NOMO-1 treated with DMSO at 0.1 percent for 48 hours (cell line): ENCODE data around the gene CRHBP.
"Not testable (repeated sequence)": the region's sequence is repeated elsewhere in the genome, so short reads cannot be mapped to it uniquely, and the experiment has no call there.

ENCODE experiments used
- DNase-seq: peaks from one replicate; lab custom pipeline; 2025; ENCODE audit not compliant: unreplicated experiment; lab: John Stamatoyannopoulos, UW

CRHBP gene, protein sequence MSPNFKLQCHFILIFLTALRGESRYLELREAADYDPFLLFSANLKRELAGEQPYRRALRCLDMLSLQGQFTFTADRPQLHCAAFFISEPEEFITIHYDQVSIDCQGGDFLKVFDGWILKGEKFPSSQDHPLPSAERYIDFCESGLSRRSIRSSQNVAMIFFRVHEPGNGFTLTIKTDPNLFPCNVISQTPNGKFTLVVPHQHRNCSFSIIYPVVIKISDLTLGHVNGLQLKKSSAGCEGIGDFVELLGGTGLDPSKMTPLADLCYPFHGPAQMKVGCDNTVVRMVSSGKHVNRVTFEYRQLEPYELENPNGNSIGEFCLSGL

DNA sequence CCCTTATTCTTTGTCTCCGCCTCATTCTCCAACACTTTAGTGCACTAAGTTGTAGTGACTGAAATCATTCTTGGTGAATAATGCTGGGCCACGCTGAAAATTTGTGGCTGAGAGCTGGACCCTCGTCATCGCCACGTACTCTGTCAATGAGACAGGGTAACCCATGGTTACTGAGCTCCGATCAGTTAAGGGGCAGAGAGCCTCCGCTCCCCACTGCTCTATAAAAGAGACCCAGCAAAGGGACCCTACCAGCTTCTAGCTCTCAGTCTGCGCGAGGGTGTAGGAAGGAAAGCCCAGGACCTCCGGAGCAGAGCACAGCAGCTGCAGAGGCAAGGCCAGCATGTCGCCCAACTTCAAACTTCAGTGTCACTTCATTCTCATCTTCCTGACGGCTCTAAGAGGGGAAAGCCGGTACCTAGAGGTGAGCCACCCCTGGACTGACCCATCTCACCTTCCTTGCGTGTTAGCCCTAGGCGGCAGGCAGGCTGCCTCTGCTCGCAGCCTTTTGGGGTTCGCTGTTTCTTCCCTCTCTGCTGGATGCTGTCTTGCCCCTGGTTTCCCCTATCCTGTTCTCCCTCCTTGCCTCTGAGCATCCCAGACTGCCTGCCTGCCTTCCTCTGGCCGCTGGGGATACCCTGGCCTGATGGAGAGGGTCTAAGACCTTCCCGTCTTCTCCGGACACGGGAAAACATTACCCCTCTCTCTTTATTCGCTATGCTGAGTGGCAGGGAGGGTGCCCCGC, at the start of gene CRHBP:
Gene CRHBP, plus strand, starts transcription at position 251 of the 742 bp plus-strand sequence. Its CDS starts 90 bp downstream, at position 341.
- DNase-seq = no peak

DNA sequence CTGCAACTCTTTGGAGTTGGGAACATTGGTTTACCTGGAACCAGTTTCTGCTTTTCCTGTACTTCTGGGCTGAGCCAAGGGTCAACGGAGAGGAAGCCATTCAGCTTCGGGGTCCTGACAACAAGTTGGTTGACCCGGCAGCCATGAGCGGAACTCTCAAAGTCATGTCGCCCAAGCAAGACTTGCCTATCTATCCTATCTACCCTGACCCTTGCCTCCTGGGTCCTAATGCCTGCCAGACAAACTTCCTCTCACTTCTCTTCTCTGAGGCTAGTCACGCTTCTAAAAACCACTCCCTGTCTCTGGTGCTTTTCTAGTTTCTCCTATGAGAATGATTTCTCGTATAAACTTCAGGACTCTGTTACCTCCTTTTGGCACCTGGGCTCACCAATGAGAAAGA, 44.7 kb upstream of the CRHBP start:
- no peak for DNase-seq

DNA sequence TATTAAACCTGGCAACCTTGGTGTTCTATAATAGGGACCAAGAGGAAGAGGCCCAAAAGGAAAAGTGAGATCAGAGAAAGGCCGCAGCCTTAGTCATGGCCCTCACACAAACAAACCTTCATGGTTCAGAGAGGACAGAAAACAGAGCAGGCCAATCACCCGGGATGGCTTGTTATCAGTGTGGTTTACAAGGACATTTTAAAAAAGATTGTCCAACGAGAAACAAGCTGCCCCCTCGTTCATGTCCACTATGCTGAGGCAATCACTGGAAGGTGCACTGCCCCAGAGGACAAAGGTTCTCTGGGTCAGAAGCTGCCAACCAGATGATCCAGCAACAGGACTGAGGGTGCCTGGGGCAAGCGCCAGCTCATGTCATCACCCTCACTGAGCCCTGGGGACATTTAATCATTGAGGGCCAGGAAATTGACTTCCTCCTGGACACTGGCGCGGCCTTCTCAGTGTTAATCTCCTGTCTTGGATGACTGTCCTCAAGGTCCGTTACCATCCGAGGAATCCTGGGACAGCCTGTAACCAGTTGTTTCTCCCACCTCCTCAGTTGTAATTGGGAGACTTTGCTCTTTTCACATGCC, 42.4 kb upstream of the CRHBP start:
- not testable (repeated sequence) for DNase-seq

DNA sequence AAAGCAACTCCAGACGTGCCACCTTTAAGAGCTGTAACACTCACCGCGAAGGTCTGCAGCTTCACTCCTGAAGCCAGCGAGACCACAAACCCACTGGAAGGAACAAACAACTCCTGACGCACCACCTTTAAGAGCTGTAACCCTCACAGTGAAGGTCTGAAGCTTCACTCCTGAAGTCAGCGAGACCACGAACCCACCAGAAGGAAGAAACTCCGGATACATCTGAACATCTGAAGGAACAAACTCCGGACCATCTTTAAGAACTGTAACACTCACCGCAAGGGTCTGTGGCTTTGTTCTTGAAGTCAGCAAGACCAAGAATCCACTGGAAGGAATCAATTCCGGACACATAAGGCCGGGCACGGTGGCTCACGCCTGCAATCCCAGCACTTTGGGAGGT, 38.2 kb upstream of the CRHBP start:
- DNase-seq = not testable (repeated sequence)

DNA sequence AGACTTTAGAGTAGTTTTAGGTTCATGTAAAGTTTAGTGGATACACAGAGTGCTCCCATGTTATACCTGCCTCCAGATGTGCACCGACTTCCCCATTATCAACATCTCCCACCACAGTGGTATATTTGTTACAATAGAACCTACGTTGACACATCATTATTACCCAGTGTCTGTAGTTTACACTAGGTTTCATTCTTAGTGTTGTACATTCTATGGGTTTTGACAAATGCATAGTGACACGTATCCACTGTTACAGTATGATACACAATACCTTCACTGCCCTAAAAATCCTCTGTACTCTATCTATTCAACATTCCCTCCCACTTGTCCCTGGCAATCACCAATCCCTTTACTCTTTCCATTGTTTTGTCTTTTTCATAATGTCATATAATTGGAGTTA, 34.3 kb upstream of the CRHBP start:
- DNase-seq = no peak

DNA sequence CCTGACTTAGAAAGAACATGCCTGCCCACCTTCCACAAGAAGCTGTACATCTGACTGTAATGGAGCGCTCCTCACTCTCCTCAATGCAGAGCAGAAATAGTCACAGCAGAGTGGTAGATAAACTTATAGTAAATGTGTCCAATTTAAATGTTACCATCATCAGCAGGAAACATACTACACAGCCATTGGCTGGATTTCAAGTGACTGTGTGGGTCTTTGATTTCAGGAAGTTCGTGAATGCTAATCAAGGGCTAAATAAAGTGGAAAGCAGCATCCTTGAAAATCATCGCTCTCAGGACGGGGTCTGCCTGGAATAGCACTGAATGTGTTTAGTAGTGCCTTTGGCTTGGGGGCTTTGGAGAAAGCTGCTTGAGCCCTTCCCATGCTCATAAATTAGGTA, 32.4 kb upstream of the CRHBP start:
- DNase-seq = no peak

DNA sequence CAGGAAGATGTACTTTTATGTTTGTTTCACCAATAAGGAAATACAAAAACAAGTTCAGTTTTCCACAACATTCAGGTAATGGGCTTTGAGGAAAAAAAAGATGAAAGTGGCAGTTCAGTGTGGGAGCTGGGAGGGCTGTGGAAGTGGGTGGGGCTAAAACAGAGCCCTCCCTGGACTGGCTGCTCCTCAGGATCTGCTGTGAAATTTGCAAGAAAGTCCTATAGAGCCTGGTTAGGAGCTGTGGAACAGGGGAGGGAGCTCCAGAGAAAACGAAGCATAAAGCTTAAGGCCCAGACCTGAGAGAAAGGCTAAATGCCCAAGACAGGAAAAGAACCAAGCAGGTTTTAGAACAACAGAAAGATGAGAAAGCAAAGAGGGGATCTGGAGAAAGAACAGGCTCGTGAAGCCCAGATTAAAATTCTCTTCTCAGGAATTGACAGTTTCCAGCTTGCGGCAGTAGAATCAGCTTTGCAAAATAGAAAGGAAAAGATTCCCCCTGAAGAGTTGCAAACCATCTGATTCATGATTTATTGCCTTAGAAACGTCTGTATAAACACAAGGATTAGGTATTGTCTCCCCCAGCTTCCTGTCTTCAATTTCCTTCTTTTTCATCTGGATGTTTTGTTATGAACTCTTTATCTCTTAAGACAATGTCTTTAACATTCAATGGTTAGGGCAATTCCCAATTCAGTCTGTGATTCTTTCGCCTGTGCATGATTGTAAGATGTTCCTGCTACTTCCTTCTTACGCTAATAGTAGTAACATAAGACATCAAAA, 26.3 kb upstream of the CRHBP start:
- DNase-seq = no peak

DNA sequence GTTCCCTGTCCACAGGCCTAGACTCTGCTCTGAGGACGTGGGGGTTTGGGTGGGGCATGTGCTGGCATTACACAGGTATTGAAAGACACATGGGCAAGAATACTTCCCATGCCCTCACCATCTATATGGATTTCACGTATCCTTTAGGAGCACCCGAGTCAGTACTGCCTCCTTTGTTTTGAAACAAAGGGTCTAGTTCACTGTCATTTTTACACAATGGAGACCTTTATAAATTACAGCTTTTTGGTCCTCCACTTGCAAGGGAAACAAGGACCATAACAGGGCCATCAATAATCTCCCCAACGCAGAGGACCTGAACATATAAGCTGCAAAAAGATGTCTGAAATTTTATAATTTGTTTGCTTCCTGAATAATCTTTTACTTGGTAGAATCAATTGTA, 24.9 kb upstream of the CRHBP start:
- no peak for DNase-seq

DNA sequence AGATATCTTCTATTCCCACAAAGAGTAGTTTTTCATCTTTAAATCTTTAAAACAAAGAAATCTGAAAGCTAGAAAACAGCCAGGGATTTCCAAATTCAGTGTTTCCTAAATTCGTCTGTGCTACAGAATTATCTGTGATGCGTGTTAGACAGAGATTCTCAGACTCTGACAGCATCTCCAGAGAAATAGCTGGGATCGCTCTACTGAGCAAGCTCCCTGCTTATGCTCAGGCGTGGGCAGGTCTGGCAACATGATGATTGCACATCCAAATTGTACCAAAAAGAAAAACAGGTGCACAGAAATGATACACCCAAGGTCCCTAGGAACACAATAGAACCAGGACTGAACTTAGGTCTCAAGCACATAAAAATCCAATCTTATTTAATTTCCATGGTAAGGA, 22.8 kb upstream of the CRHBP start:
- no peak for DNase-seq

DNA sequence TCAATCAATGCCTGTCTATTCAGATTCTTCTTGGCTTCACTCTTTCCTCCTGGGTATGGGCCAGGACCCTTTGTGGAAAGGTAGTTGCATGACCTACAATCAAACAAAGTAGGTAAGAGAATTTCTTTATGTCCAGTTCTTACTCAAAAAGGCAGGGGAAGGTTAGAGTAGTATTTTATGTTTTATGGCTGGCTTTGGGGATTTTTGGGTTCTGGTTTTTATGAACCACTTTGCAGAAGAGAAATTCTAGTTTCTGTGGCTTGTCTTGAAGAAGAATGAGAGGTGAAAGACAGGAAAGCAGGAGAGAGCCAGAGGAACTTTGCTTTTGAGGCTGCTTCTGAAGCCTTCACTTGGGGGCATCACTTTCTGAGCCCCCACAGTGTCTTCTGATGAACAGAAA, 14.7 kb upstream of the CRHBP start:
- DNase-seq = no peak

DNA sequence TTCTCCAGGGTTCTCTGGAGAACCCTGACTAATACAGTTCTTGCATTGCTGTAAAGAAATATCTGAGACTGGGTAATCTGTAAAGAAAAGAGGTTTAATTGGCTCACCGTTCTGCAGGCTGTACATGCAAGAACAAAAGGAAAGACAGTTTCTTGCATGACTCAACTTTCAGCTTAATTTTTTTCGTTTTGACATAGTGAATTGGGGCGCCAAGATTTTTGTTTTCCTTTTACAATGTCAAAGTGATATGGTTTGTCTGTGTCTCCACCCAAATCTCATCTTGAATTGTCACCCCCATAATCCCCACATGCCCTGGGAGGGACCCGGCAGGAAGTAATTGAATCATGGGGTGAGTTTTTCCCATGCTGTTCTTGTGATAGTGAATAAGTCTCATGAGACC, 11.8 kb upstream of the CRHBP start:
- no peak for DNase-seq

DNA sequence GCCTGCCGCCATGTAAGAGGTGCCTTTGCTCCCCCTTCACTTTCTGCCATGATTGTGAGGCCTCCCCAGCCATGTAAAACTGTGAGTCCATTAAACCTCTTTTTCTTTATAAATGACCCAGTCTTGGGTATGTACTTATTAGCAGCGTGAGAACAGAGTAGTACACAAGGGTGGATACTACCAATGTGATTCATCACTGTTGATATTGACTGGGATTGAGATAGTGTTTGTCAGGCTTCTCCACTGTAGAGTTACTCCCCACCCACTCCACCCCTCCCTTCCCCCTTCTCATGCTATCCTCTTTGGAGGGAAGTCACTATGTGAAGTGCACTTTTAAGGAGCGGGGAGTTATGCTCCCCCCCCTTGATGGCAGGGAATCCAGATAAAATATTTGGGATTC, 11.4 kb upstream of the CRHBP start:
- DNase-seq = no peak

DNA sequence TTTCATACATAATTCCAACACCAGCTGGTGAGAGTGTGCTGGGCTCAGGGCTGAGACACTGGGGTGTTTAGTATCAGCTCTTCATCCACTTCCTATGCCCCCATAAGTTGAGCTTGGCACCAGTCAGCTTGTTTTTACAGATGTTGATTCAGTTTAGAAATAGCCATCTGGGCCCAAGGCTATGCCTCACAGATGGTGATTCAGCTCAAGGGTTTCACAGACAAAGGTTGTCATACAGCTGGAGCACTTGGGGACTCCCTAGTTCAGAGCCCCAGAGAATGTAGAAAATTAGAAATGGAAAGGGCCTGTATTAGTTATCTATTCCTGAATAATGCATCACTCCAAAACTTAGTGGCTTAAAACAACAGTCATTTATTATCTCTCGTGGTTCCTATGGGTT, 10.3 kb upstream of the CRHBP start:
- DNase-seq = no peak

DNA sequence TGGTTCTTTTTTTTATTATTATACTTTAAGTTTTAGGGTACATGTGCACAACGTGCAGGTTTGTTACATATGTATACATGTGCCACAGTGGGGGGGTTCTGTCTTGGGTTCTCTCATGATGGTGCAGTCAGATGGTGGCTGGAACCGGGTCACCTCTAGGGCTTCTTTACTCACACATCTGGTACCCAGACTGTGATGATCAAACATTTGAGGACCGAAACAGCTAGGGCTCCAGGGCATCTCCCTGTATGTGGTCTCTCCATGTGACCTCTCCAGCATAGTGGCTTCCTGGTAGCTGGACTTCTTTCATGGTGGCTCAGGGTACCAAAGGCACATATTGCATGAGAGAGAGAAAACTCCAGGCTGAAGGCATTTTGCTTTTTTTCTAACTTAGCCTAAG, 9.8 kb upstream of the CRHBP start:
- DNase-seq = no peak

DNA sequence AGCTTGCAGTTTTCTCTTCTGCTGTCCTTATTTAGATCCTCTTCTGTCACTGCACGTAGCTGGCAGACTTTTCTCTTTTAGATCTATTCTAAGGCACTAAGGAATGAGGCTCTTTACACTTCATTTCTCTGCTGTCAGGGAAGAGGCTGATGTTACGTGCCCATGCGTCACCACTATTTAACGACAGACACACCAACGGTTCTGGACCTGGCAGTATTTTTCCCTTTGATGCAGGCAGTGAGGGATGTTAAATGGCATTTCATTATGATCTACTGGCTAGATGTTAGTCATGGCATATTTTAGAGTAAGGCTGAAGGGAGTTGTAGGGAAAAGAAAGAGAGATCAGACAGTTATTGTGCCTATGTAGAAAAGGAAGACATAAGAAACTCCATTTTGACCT, 8.2 kb upstream of the CRHBP start:
- no peak for DNase-seq

DNA sequence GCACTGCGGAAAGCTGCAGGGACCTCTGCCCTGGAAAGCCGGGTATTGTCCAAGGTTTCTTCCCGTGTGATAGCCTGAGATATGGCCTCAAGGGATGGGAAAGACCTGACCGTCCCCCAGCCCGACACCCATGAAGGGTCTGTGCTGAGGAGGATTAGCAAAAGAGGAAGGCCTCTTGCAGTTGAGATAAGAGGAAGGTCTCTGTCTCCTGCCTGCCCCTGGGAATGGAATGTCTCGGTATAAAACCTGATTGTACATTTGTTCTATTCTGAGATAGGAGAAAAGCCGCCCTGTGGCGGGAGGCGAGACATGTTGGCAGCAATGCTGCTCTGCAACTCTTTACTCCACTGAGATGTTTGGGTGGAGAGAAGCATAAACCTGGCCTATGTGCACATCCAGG, 7.6 kb upstream of the CRHBP start:
- not testable (repeated sequence) for DNase-seq

DNA sequence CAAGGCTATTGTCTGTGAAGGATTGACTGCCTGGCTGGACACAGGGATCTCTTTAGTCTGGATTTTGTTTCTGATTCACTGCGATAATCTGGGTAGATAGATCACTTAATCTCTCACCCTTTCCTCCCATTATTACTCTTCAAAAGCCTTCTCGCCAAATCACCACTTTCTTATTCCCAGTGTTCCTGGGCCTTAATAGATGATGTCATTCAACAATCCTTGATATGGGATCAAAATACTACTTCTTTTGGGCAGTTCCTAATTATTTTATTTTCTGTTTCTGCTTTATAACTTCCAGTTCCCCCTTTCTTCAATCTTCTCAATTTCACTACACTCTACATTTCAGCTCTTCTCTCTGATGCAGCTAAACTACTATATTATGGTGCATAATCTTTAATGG, 6.8 kb upstream of the CRHBP start:
- DNase-seq = no peak

DNA sequence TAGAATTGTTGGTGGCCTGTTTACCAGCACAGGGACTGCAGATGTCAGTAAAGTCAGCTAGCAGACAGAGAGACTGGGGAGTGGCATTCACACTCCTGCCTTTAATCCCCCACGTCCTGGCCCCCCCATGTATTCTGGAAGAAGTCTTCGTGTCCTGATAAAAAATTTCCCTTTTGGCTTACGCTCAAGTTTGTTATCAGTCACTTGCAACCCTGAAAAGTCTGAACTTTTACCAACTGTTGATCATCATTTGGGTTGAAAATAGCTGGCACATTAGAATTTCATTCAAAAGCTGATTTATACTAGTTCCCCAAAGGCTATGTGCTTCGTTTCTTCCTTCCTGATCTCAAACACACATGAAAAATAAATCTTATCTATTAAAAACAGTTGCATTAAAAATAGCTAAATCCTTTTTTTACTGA, 5.8 kb upstream of the CRHBP start:
- DNase-seq = no peak

DNA sequence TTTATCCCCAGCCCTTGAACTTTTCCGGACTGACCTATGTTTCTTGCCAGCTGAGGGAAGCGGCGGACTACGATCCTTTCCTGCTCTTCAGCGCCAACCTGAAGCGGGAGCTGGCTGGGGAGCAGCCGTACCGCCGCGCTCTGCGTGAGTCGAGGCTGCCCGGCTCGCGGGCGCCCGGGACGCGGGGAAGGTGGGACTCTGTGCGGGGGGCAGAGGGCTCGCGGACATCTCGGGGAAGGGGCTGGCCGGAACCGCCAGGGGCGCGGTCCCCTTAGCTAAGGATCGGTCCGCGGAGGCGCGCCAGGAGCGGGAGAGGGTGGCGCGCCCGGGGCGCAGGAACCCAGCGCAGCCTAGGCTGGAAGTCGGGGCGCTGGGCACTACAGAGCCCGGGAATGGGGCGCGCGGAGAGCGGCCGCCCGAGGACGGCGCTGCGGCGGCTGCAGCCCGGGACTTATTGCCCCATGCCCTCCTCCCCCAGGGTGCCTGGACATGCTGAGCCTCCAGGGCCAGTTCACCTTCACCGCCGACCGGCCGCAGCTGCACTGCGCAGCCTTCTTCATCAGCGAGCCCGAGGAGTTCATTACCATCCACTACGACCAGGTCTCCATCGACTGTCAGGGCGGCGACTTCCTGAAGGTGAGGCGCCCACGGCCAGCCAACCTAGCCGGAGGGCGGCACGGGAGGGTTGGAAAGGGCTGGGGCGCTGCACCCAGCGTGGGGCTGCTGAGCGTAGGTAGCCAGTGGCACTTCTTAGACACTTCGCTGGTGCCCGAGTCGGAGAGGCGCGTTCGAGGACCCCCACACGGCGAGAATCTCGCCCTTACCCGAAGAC, 922 bp downstream of the CRHBP start:
- DNase-seq = no peak

DNA sequence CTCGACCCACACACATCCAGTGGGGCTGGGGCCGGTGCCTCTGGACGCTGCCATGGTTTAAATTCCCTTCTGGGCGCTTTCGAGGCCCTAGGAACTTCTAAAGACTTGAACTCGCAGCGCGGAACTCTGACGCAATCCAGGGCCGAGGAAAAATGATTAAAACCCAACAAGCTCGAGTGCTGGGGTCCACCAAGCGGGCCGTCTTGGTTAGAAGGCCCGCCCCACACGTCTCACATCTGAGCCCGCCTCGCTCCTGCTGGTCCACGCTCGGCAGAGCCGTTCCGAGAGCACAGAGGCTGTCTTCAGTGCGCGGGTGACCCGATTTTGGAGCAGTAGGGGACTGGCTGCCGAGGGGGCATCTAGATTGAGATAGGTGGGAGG, 1.5 kb downstream of the CRHBP start:
- no peak for DNase-seq

DNA sequence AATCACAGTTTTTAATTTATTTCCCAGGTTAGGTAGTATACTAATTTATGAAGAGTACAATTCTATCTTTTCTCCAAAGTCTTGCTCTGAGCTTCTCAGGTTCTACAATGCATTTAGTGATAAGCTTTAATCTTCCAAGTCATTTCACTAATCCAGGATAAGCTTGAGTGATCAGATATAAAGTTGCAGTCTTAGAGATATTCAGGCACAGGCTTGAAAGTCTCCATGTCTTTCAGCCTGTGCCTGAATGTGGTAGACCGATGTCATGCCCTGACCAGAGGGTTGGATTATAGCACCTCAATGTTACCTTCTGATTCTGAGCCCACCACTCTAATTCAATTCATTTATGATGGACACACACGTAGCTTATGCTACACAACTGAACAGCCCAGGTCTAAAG, 3.2 kb downstream of the CRHBP start:
- no peak for DNase-seq
